ENCODE results near the gene FAM161A.

The FAM161A gene

GRCh38 chr2:61785583-61785982, 68.3 kb downstream of the FAM161A start:
- DNase-seq, result peak; percentile 54 to 80

DNA sequence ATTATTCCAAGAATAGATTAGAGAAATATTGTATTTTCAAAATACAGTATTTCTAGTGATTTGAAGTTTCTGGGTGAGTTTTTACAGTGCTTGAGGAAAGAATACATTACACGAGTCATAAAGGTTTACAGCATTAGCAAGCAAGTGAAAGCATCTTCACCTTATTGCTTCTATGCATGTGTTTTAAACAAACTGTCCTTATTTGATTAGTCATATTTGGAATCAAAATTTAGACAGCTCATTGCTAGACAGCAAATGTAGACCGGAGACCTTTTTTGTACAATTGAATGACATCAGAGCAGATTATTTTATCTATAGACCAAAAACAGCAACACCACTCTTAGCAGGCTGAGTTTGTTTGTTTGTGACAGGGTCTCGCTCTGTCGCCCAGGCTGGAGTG, 69.2 kb downstream of the FAM161A start:
- no peak for DNase-seq

GRCh38 chr2:61775956-61776570, 77.8 kb downstream of the FAM161A start:
- no peak for DNase-seq

Data from NCI-H1930 (cell line).